Glomerular visceral epithelial cell (primary cell): ENCODE measurements around the gene DHCR24.

ENCODE experiments used
- DNase-seq: peaks from one replicate; pipeline ENCODE4 v3.0.0-alpha.2; 2016; ENCODE audit errors: extremely low spot score

The DHCR24 gene

DNA sequence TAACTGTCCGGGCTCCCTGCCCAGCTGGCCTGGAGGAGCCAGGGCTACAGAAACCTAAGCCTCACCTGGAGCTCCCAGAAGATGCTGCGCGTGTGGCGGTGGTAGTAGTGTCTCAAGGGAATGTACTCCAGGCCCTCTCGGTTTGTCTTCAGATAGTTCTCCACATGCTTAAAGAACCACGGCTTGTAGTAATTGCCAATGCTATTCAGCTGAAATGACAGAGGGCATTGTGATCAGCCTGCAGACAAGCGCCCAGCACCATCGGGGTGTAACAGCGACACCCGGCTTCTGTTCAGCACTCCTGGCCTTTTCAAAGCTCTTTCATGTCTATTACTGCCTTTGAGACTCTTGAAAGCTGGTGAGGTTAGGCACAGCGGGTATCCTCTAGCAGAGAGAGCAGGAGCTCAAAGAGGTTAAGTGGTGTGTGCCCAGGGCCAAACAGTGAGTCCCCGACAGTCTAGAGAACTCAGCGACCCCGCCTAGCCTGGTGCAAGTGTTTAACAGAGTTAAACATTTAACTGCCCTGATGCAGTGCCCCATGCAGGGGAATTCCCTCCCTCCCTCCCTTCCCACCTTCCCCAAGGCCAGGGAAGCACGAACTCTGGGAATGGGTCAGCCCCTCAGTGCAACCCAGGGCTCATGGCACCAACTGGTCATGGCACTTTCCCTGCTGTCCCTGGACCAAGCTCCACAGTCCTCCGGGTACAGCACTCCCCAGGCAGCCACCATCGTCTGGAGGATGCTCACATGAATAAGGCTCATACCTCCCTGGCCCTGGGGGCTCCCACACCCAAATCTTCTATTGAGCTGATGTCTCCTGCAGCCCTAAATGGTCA lies 21.5 kb downstream of the DHCR24 start:
- DNase-seq = peak; percentile 66

DNA sequence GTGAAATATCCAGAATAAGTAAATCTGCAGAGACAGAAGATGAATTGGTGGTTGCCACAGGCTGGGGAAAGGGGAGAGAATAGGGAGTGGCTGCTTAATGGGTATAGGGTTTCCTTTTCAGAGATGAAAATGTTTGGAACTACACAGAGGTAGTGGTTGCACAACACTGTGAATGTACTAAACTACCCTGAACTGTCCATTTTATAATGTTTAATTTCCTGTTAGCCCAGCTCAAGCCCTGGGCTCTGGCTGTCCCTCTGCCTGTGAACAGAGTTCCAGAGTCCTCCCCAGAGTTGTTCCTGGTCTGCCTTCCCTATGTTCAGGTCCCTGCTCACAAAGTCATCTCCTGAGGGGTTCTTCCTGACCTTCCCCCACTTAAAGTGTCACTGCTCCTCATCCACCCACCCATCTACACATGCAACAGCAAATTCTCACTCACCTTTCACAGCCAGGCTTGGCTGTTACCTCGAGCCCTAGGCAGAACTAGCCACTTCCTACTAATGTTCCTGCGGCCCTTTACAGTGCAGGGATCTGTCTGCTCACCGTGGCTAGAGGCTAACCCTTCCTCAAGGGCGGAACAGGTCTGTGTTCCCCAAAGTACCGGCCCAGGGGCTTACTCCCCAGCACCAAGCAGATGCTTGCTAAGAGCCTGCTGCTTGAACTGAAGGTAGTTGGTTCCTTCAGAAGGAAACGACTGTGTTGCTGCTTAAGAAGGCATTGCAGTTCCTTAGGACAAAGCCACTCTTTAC lies 22.4 kb downstream of the DHCR24 start:
- DNase-seq = no peak

DNA sequence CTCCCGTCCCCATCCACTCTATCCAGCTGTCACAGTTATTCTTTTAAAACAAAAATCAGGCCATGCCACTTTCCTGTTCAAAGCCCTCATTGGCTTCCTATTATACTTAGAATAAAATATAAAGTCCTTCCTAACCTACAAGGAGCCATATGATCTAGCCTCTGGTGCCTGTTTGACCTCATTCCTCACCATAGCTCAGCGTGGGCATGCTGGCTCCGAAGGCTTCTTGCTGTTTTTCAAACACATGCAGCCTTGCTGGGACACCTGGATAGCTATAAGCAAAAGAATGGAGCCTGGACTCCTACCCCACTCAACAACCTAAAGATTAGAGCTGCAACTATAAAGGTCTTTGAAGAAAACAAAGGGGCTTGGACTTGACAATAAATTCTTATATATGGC lies 23.7 kb downstream of the DHCR24 start:
- no peak for DNase-seq

DNA sequence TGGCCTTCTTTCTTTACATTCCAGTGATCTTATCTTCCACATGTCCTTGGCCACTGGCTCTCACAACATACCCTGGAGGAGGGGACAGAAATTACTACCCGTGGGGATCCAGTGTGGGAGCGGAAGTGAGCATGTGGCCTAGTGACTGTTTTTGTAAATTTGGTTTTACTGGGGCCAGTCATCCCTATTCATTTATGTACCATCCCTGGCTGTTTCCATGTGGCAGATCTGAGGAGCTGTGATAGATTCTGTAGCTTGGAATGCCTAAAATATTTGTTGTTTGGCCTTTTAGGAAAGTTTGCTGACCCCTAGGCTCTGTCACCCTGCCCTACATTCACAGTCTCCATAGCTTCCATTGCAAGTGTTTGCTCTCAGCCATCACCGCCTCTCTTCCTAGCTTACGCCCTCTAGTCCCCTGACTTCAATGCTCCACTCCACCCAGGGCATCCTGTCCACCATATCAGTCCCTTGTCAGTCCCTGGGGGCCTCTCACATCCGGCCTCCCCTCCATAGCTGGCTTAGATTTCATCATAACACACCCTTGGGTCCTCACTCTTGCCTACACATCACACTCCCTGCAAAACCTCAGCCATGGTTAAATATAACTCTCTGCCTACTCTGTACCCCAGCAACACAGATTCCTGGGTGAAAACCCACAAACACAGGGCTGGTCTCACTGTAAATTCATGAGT lies 25.8 kb downstream of the DHCR24 start:
- DNase-seq = peak; percentile 89

DNA sequence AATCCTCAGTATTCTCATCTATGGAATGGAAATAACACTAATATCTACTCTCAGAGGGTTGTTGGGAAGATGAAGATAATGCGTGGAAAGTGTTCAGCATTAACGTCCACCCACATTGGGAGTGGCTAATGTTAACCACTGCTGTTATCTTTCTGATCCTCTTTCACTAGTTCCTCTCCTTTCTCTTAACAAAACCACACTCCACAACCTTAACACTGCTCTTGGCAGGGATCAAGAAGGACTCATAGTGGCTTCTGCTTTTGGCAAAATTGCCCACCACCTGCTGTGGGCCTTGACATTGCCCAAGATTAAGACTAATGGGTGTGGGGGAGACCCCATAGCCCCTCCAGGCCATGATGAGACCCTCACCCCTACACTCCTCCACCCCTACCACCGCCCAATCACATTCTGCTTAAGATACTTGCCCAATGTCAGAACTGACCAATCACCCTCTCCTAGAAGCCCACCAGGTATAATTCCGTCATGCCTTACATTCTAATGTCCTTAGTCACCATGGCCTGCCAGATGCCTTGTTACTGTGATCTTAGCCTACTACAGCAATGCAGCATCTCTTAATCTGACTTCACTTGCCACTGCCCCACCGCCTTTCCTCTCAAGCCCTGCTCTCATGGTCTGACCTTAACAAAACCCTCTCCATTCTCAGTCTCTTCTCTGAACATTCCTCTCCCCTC lies 27.1 kb downstream of the DHCR24 start:
- DNase-seq = peak; percentile 61

DNA sequence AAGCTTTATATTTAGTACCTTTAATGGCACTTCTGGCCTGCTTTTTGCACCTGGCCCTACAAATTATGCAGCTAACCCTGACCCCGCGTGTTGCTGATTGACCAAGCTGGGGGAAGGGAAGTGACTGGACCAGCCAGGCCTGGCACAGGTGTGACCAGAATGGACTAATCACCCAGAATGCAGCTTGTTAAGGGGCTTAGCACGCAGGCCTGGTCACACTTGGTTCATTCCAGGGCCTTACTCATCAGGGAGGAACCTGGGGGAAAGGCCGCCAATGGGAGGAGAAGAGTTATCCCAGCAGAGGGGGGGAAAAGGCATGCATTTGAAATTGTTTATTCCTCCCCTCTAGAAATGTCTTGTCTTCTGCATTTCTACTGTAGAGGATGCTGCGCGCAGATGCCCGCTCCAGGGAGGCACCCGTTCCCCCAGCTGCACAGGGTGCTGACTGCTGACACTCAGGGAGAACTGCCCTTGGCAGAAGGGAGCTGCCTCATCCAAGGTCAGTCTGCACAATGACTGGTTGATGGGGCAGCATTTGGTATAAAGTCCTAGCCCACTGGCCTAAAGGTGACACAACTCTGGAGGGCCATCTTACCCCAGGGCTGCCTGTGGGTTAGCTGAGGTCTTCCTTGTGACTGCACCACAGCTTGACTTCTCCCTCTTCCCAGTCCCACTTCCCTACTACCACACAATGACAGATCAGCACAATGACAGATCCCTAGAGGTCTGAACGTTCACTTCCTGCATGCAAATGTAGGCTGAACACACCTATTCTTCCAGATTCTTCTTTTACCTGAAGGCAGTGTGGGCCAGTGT lies 29.0 kb downstream of the DHCR24 start:
- DNase-seq = peak; percentile 95

DNA sequence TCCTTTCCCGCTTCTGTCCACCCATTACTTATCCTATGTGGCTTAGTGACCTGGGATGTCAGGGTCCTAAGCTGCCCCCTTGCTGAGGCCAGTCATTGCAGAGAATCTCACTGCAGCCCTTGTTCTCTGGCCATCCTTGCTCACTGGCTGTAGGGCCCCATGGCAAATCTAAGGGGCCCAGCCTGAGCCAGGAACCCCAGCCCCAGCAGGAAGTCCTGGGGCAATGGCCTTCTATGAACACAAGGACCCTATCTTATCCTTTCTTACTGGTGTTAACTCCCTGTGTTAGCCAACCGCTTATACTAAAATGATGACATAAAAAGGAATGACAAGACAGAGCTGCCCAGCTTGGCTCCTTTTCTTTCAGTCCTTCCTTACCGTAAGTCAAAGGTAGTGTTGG lies 29.9 kb downstream of the DHCR24 start:
- no peak for DNase-seq

DNA sequence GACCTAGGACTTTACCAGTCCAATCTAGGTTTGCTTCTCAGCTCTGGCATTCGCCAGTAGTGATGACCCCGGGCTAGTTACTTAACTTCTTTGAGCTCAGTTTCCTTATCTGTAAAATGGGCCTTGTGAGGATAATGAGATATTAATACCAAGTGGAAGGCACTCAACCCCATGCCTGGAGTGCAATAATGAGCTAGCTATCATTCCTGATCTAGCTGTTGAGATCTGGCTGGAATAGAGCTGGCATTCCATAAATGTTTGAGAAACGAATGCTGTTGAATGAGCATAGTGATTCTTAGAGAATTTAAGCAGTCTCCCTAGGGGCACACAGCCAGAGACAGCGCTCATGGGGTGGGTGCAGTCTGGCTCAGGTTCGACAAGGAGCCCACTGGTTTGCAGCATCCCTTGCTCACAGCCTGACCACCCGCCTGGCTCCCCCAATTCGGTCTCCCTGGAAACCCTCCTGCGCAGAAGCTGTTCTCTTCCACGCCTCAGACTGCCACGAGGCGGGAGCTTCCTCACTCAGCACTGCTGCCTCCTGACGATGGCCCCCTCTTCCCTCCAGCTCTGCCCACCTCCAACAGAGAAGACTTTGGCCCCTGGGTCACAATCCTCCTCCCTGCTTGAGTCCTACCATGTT lies 32.5 kb downstream of the DHCR24 start:
- DNase-seq = no peak

DNA sequence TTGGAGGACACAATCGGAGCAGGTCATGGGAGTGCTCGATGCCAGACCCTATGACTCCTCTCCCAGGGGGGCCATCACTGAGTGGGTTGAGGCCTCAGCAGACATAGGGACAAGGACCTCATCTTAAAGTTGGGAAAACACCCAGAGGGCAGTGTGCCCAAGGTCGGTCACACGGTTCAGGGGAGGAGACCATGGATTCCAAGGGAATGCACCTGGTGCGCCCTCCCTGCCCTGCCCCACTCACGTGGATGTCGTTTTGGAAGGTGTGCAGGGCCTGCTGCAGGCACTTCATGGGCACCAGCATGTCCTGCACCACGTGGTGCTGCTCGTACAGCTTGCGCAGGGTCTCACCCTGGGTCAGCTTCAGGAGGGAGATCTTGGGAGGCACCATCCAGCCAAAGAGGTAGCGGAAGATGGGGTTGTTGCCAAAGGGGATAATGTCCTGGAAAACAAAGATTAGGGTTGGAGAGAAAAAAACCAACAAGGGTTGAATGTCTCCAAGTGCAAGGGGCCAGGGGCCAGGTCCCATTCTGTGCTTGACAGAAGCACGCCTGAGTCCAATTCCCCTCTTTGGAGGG lies 33.1 kb downstream of the DHCR24 start:
- no peak for DNase-seq

DNA sequence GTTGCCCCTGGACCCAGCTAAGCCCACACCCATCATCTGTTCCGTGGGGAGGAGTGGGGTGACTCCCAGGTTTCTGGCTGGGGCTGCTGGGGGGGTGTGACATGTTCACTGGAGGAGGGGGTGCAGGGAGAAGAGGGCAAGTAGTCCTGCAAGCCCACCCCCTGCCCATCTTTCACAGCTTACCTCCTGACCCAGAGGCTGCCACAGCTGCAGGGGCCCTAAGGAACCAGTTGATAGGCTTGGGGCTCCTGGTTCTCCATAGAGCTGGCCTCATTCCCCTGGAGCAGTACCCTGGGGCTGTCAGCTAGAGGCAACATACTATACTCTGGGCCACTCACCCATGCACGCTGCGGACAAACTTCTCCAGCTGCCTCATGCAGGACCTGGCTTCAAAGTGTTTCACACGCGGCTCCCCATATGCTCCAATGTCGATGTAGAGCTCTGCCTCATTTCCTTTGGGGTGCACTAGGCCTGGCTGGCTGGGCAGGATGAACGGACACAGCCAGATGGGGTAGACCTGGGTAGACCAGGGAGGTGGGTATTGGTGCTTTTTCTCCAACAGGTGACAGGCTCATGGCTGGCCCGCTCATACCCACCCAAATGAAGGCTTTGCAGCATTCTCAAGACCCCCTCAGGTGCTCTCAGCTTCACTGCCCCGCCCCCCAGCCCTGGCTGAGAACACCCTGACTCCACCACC lies 33.8 kb downstream of the DHCR24 start:
- no peak for DNase-seq

DNA sequence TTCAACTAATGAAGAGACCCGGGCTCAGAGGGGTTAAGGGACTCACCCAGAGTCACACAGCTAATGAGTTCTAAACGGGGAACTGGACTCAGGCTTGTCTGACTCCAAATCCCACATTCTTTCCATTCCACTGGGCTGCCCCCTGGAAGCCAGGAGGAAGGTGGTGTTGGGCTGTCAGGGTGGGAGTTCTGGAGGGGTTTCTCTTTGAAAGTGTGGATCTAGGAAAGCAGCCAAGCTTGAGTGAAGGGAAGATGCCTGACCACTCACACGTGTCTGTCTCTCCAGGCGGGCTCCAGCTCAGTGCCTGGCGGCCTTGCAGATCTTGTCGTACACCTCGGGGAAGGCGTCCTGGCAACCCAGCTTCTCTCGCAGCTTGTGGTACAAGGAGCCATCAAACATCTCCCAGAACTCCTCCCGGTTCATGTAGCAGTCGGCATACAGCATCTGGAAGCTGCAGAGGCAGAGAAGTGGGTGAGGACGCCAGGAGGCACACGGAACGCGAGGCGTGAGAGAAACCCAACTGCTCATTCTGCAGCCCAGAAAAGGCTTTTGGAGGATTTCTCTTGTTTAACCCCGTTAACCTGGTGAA lies 35.0 kb downstream of the DHCR24 start:
- peak; percentile 79 for DNase-seq

DNA sequence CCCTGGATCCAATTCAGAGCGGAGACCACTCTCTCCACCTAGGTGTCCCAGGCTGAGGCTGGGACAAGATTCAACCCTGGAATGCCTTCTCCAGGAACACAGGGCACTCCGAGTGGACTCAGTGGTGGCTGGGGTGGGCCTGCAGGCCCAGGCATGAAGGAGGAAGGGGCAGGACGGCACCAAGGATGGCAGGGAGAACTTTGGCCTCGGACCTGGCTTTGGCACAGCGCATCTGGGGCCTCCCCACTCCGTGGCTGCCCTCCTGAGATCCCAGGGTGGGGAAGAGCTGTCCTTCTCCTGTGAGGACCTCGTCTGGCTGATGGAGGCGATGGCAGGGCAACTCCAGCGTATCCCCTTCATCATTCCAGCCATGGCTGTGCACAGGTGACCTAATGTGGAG lies 35.6 kb downstream of the DHCR24 start:
- DNase-seq = no peak

DNA sequence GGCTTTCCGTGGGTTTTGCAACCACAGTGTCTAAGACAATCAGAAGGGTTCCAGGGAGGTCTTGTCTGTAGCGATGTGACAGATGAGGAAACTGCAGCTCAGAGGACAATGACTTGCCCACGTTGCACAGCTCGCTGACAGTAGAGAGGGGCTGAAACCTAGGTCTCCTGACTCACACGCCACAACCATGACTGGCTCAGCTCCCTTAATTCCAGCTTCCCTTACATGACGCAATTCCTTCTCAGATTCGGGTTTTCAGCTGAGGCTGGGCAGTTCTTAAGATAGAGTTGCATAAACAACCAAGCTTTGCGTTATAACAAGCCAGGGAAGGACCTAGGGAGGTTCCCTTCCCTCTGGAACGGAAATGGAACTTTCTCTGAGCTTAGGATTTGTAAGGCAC lies 36.3 kb downstream of the DHCR24 start:
- DNase-seq = peak; percentile 90

DNA sequence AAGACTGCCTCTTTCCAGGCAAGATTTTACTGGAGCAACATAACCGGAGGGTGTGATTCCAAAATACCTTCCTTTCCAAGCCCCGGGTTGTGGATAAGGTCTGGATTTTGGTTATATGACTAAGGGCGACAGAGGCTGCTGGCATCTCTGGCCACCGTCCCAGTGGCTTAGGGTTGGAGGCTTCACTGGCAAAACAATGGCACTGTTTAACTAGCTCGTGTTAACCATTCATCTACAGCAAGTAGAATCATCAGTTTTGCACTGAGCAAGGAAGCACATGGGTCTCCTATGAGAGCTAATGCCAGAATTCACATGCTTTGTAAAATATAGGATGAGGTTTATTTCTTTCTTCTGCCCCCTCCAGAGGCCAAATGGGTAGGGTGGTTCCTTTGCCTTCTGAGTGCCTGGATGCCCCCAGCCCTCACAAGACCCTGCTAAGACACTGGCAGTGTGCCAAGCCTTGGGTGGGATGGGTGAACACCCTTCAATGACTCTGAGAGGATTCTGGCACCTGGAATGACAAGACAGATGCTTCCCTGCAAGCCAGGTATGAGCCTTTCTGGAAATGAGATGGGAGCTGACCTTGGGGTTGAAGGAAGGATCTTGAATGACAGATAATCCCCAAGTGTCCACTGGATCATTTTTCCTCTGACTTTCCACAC lies 36.8 kb downstream of the DHCR24 start:
- peak; percentile 75 for DNase-seq

DNA sequence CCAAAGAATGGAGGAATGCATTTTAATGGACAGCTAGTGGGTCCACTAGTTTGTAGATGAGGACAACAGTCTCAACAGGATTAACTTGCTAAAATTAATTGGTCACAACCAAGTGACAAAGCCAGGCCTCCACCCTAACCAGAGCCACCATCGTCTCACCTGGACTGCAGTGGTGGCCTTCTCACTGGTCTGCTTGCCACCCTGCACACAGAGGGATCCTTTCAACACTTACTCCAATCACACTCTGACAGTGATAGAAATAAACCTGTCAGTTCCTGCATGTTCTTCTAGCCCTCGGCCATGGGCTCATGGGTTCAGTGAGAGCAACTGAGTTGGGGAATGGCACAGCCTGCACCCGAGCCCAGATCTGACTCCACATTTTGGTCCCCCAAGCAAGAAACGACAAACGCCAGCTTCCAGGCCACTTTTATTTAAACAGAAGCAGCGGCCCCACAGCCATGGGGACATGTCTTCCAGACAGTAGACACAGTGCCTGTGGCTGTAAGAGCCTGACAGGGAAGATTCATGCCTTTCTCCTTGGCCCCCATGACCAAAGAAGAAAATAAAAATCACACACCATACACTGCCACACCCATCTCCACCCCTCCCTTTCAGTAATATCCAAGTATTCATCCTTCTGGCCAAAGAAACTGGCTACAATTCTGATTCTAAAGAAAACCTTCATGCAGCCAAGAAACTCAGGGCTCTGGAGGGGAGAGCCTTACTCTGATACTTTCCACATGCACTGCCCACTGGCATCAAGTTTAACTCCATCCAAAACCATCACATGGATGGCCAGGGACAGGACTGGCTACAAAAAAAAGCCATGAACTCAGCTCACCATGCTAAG lies 37.6 kb downstream of the DHCR24 start:
- DNase-seq = no peak

DNA sequence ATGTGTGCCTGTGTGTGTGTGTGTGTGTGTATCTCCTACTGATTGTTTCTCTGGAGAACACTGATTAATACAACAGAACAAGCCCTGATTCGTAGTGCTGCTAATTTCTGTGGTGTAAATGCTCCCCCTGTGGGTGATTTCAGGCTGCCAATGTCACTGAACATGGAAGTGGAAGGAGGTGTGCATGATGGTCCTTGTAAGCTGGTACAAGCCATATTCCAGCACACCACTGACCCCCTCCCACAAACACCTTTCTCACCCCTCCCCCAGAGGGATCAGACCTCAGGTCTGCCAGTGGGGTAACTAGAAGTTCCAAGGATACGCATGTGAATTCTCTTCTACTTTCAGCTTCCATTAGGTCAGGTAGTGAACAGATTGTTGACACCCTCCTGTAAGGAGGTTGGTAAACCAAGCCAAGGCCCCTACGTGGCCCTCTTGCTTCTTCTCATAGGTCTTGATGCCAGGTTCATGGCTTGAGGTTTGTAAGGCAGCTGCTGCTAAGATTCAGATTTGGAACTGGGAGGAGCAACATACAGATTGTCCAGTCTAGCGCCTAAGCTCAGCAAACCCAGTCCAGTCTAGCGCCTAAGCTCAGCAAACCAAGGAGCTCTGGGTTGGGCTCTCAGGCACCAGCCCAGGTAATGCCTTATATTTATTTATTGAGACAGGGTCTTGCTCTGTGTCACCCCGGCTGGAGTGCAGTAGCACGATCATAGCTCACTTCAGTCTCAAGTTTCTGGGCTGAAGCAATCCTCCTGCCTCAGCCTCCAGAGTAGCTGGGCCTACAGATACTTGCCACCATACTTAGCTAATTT lies 38.7 kb downstream of the DHCR24 start:
- DNase-seq = no peak

DNA sequence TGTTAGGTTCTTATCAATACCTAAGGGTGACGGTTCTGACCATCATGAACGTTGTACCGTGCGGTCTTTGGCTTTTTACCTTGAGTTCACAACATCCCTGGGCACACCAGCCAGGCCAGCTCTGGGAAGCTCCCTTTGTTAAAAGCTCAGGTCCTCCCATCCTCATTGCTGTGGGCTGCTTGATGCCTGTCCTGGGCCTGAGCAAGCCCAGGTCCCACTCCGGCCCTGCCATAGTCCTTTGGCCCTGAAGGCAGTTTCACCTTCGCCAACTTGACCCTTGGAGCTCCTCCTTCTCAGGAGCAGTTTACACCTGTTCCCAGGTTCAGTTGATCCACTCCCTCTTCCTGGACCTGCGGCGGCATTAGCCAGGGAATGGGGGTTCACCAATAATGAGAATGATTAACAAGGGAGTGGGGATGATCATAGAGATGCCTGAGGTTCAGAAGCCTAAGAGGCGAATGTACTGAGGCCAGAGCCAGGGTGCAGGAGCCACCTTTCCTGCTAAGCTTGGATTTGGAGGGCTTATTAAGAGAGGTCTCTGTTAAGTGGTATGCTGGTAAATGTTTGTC lies 40.2 kb downstream of the DHCR24 start:
- no peak for DNase-seq
